Glomerular endothelial cell (primary cell): ENCODE results near the gene LHB. TPM values are rescaled to one million over a fixed set of nuclear protein-coding genes. Genes with fewer than 3 reads are reported as not detected.
"Not testable (repeated sequence)": the region's sequence is repeated elsewhere in the genome, so short reads cannot be mapped to it uniquely, and the experiment has no call there.

Source experiments
- DNase-seq: peaks from one replicate; pipeline ENCODE4 v3.0.0-alpha.2; 2011; ENCODE audit warnings: low read depth, low spot score; ENCODE audit errors: extremely low read depth
- total RNA-seq: library from RNA; depleted of rRNA; stranded (reverse); fragments of >200 nt; gene quantifications from 2 replicates; pipeline ENCODE4 v1.2.3, GENCODE V29; 2015

Gene LHB
- 0.76 TPM in 1 of 2 replicates, not detected in the other for total RNA-seq

GRCh38 chr19:49017041-49017665, at the start of gene LHB:
Gene LHB, minus strand, starts transcription at chr19:49017091. Its CDS starts 10 bp downstream, at chr19:49017081.
- no peak for DNase-seq

DNA sequence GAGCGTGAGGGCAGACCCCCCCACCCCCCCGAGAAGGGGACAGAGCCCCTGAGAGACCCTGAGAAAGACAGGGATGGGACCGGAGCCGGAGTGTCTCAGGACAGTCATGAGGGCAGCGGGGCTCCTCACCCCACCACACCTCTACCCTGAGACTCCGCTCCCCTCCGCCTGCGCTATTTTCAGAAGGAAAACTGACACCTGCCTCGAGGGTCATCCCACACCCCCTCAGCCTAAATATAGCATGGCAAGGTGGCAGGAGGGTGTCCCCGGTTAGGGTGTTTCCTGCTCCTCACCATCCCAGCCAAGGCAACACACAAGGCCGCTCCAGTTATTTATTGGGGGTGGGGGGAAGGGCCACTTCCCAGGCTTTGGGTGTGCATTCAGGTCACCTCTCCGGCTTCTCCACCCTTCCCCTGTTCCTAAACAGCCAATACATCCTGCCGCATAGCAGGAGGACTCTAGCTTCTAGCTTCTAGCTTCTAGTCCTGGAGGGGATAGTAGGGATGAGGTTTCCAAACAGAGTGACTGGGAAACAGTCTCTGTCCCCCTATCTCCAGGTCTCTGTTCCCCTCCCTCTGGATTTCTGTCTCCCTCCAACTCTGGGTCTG, 49.1 kb upstream of the LHB start:
- no peak for DNase-seq

DNA sequence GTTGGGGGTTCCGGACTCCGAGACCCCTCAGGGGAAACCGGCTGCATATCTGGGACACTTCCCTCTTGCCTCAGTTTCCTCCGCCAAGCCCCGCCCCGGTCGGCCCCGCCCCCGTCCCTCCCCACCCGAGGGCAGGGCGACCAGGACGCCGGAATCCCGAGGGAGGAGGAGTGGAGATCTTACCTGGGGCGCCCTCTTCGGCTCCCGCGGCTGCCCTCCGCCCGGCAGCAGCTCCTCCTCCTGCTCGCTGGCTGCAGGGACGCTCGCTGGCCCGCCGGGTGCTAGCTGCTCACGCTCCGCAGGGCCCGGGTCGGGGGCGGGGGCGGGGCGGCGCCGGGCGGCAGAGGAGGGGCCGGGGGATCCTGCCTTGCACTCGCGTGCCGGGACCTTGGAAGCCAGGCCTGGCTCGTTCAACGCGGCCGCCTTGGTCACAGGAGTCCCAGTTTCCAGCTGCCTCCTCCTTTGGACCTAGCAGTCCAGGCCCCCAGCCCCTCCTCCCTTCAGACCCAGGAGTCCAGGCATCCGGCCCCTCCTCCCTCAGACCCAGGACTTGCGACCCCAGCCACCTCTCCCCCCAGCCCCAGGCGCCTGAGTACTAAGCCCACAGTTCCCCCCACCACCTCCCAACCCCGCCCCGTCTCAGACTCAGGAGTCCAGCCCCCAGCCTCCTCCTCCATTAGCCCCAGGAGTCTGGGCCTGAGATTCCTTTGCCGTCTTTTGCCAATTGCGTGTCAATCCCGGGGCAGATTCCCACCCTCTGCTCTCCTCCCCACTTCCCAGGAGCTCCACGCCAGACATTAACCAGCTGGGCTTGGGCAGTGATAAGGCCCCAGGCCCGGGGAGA, 48.1 kb upstream of the LHB start, which contains the start of gene NTF4:
Gene NTF4, minus strand, starts transcription at position 51 of the 844 bp plus-strand sequence. CDS start 2,821 bp downstream, outside the sequence.
- DNase-seq = no peak

- DNase-seq = no peak
Observed at GRCh38 chr19:49064029-49064629, 47.2 kb upstream of the LHB start.

DNA sequence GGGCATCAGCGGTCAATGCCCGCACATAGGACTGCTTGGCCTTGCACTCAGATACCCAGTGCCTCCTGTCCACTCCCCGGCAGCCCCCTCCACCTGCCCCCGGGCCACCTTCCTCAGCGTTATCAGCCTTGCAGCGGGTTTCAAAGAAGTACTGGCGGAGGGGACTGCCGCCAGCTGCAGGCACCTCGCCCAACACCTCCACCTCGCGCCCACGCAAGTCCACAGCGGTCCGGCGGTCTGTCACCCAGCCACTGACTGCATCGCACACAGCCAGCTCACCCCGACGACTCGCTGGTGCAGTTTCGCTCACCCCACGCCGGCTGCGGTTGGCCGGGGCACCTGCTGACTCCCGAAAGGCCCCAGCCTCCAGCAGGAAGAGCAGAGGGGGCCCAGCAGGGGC, 44.6 kb upstream of the LHB start:
- DNase-seq = no peak

DNA sequence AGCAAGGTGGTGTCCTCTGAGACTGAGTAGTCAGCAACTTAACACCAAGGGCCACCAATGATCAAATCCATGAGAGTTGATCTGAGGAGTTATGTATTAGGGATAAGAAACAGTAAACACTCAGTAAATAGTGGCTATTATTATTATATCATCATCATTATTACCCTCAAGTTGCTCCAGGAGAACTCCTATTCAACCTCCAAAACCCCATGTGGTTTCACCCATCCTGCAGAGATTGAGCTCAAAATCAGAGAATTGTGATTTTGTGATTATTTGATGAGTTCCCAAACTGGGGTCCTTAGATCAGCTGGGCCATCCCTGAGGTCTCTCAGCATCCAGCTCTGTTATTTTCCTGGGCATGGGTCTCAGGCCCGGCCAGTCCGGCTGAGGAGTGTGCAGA, 44.1 kb upstream of the LHB start:
- DNase-seq = no peak

- DNase-seq = no peak
Observed at GRCh38 chr19:49059053-49059452, 42.2 kb upstream of the LHB start.

DNA sequence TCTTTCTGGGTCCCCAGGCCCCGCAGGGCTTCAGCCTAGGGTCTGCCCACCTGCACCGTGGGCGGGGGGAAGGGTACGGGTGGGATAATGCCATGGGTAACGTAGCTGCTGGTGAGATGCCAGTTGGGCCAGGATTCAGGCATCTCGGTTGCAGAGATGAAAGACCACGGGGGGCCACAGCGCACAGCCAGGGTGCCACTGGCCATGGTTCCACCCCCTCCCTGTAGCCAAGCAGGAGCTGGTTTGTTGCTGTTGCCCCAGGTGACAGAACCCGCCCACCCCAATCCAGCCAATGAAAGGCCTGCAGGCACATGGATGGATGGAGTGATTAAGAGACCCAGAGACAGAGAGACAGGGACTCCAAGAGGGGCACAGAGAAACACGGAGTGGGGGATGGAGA, 41.7 kb upstream of the LHB start:
- no peak for DNase-seq

- DNase-seq = no peak
Observed at GRCh38 chr19:49057636-49058234, 40.8 kb upstream of the LHB start, which contains the start of gene CGB7. Gene CGB7, minus strand, starts transcription at chr19:49057749. Its CDS starts 2,374 bp downstream, at chr19:49055375.

DNA sequence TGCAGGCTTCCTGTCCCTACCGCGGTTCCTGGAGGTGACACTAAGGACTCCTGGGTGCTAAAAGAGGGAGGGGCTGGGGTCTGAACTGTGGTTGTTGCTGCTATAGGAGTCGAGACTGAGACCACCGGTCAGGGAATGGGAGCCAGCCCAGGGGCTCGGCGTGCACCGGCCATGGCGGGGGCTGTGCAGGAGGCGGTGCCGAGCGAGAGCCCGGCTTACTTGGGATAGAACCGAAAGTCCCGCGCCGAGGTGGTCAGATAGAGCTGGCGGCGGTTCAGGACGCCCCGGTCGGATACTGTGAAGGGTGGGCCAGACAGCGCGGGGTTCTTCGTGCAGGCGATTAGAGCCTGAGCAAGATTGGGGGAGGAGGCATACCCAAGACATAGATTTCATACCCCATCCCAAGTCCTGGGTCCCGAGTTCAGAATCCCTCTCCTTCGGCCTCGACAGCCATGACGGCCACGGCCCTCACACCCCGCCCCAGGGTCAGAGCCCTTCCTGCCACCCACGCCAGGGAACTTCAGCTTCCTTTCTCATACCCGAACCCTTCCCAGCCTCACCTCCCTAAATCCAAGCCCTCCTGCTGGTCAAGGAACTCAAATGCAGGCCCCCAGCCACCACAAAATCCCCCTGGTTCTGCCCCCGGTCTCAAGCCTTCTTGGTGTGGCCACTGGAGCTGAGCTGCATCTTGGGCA, 40.2 kb upstream of the LHB start:
- DNase-seq = not testable (repeated sequence)

DNA sequence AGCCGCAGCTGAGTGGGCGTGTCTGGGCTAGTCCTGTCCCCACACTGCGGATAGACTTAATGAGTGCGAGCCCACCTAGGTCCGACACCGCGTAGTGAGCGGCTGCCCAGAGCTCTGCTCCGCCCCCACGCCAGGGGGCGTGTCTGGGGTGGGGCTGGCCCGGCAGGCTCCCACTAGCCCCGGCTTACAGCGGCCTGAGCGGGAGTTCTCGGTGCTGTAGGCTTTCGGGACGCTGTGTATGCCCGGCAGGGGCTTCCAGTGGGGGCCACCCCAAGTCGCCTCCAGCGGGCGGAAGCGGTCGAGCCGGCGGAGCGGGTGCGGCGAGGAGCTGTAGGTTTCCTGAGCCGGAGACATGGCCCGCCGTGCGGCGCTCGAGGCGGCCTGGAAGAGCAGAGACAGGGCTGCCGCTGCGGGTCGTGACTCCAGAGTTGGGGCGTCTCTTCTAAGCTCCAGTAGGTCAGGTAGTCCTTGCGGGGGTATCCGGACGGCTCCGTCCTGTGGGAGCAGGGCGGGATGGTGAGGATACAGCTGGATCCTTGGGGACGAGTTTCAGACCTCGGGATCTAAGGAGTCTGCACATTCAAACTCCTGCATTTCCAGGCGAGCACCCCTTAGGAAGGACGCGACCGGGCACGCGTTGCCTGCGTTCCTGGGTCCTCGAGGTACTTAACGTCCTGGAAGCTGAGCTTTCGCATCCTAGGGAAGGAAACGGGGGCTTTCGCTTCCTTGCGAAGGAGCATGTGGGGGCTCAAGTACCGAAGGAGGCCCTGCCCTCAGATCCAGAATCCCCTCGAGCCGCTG, 39.4 kb upstream of the LHB start:
- DNase-seq = no peak

DNA sequence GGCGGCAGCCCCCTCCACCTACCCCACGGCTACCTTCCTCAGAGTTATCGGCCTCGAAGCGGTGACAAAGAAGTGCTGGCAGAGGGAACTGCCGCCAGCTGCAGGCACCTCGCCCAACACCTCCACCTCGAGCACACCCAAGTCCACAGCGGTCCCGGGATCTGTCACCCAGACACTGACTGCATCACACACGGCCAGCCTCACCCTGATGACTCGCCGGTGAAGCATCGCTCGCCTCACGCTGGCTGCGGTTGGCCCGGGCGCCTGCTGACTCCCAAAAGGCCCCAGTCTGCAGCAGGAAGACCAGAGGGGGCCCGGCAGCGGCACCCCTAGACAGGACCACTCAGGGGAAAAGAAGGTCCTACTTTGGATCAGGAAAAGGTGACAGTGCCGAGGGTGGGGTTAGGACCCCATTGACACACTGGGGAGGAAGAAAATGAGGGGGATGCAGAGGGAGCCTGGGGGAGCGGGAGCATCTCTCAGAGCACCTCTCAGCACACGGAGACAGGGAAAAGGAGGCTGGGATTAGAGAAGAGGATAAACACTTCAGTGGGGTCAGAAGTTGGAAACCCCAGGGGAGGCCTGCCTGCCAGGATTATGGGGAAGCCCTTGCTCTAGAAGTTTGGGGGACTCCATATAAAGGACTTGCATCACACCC, 33.6 kb upstream of the LHB start:
- DNase-seq = not testable (repeated sequence)

GRCh38 chr19:49049834-49050233, 32.9 kb upstream of the LHB start:
- not testable (repeated sequence) for DNase-seq

- DNase-seq = not testable (repeated sequence)
Observed at GRCh38 chr19:49049011-49049410, 32.1 kb upstream of the LHB start, which contains the start of gene CGB8. Gene CGB8, minus strand, starts transcription at chr19:49049111. Its CDS starts 372 bp downstream, at chr19:49048739.

- not testable (repeated sequence) for DNase-seq
Observed at GRCh38 chr19:49043548-49043947, 26.7 kb upstream of the LHB start, which contains the start of gene CGB5. Gene CGB5, plus strand, starts transcription at chr19:49043848. Its CDS starts 362 bp downstream, at chr19:49044210.

DNA sequence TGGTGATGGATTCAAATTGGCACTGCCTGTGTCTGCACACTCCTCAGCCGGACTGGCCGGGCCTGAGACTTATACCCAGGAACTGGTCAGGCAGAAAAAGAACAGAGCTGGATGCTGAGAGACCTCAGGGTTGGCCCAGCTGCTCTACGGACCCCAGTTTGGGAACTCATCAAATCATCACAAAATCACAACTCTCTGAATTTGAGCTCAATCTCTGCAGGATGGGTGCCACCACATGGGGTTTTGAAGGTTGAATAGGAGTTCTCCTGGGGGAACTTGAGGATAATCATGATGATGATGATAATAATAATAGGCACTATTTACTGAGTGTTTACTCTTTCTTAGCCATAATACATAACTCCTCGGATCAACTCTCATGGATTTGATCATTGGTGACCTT, 25.8 kb upstream of the LHB start:
- not testable (repeated sequence) for DNase-seq

DNA sequence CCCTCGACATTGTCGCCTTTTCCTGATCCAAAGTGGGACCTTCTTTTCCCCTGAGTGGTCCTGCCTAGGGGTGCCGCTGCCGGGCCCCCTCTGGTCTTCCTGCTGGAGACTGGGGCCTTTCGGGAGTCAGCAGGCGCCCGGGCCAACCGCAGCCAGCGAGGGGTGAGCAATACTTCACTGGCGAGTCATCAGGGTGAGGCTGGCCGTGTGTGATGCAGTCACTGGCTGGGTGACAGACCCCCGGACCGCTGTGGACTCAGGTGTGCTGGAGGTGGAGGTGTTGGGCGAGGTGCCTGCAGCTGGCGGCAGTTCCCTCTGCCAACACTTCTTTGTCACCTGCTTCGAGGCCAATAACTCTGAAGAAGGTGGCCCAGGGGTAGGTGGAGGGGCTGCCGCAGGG, 25.3 kb upstream of the LHB start:
- no peak for DNase-seq

DNA sequence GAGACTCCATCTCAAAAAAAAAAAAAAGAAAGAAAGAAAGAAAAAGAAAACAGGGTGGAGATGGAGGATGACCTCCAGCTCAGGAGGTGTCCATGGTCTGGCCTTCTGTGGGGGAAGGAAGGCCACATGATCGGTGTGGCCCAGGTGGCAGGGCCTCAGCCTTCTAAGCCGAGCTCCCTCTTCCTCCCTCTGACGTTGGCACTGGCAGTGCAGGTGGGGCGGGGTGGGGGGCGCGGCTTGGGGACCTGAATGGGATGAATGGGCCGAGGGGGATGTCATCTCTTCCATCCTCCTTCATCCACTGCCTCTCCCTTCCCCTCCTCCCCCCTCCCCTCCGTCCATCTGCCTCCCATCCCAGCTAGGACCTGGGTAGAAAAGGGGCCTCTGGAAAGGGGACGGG, 22.8 kb upstream of the LHB start:
- DNase-seq = not testable (repeated sequence)
